HepG2 (cell line): ENCODE results near the gene GPS1. TPM values are rescaled to one million over a fixed set of nuclear protein-coding genes. Genes with fewer than 3 reads are reported as not detected.

Source experiments
- CHCHD3 ChIP-seq: sonication (generic); formaldehyde crosslinking; IDR thresholded peaks from 2 replicates; pipeline ENCODE4 v1.8.0; 2022; ENCODE audit warnings: mild to moderate bottlenecking, missing genetic modification reagents, moderate library complexity
- FOXA3 ChIP-seq: IDR thresholded peaks from 2 replicates; pipeline ENCODE4 v1.6.1; 2016; ENCODE audit warnings: missing genetic modification reagents, missing compliant biosample characterization
- FOXK1 ChIP-seq: sonication (generic); formaldehyde crosslinking; IDR thresholded peaks from 2 replicates; pipeline ENCODE4 v1.4.0; 2020; ENCODE audit warnings: low read depth, missing genetic modification reagents, borderline replicate concordance
- NFRKB ChIP-seq: fragments of 450-650 bp; IDR thresholded peaks from 2 replicates; pipeline ENCODE4 v1.6.1; 2017
- SATB2 ChIP-seq: sonication (generic); formaldehyde crosslinking; IDR thresholded peaks from 2 replicates; pipeline ENCODE4 v1.5.0; 2020; ENCODE audit warnings: missing genetic modification reagents
- TCF12 ChIP-seq, 2 experiments: fragments of 450-650 bp in 1 of 2; sonication (generic) in 1 of 2; formaldehyde crosslinking in 1 of 2; IDR thresholded peaks; 2 replicates each; pipeline versions ENCODE4 v1.6.1 to v1.8.0; 2017 to 2022; ENCODE audit warnings: antibody characterized with exemption in 1 of 2, mild to moderate bottlenecking in 1 of 2, missing genetic modification reagents in 1 of 2, moderate library complexity in 1 of 2
- ZFP82 ChIP-seq: sonication (generic); formaldehyde crosslinking; IDR thresholded peaks from 2 replicates; pipeline ENCODE4 v1.5.1; 2020; ENCODE audit warnings: mild to moderate bottlenecking, missing genetic modification reagents, borderline replicate concordance
- ZMYM2 ChIP-seq: sonication (generic); formaldehyde crosslinking; IDR thresholded peaks from 2 replicates; pipeline ENCODE4 v1.8.0; 2022; ENCODE audit warnings: mild to moderate bottlenecking, missing genetic modification reagents
- ZNF644 ChIP-seq: IDR thresholded peaks from 2 replicates; pipeline ENCODE4 v1.6.1; 2016; ENCODE audit warnings: low read depth
- polyA plus RNA-seq, 8 experiments: library from polyadenylated mRNA; depleted of rRNA in 3 of 8; stranded (reverse) in 7 of 8; unstranded in 1 of 8; fragments of >200 nt; fragmentation: Illumina TruSeq in 4 of 8; extraction: Trizol in 4 of 8; gene quantifications; 2 replicates each; pipeline versions ENCODE4 v1.2.1 to v1.2.3, GENCODE V29; 2011 to 2016; ENCODE audit warnings: low read depth in 4 of 8, missing spikeins in 1 of 8, mixed read lengths in 1 of 8; ENCODE audit not compliant: insufficient read depth in 1 of 8
- total RNA-seq, 5 experiments: library from RNA; depleted of rRNA; stranded (reverse); fragments of >200 nt; fragmentation: Illumina TruSeq; extraction: Trizol; gene quantifications; 2 replicates each; pipeline ENCODE4 v1.2.3, GENCODE V29; 2016; ENCODE audit warnings: low read depth in 1 of 5
- TF ChIP-seq, protein P1 (sequence below): sonication (generic); formaldehyde crosslinking; IDR thresholded peaks from 2 replicates; pipeline ENCODE4 v1.9.0; 2021; ENCODE audit warnings: missing genetic modification reagents, borderline replicate concordance

GPS1 gene
- total and polyA plus RNA-seq, 2 of the 13 experiments (the other 11 are each of a cell fraction or from before 2014, with no cell fraction given) = 124 to 128 TPM

DNA sequence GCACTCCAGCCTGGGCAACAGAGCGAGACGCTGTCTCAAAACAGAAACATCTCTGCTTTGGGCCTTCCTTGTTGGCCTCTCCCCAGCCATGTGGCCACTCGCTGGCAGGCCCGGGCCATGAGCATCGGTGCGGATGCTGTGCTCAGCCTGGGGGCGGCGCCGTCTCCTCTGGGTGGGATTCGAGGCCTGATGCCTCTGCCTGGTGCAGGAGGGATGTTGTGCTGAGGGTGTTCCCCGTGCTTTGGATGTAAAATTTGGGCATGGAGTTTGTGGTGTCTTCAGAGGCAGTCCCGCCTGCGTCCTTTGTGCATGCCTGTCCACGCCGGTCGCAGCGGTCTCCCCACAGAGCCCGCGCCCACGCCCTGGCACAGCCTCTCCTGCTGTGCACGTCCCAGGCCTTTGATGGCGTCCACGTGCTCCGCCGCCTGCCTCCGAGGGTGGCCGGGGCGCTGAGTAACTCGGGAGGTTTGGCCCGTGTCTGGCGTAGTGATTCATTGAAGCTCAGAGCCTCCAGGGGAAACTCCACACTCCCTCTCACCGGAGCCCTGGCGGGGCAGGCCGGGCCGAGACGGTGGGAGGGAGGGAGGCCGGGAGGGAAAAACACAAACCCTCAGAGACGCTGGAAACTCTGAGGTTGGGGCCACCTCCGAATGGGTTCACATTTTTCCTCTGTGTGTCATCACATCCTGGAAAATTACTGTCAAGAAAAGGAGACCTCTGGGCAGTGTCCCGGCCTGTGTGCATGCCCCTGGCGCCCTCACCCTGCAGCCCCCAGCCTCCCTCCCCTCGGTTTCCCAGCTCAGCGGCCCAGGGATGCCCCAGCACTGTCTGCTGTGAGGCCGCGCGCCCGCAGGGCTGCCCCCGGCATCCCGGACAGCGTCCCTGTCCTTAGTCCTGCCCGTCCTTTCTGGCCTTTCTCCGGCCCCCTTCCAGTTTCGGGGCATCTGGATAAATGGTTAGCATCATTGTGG lies 48.0 kb upstream of the GPS1 start (continued):
- no peak for TF ChIP-seq SATB2 (CRISPR knock-in tag)
- no peak for TF ChIP-seq ZNF644 (CRISPR knock-in tag)
- no peak for TF ChIP-seq CHCHD3 (CRISPR knock-in tag)
- no peak for TF ChIP-seq NFRKB
- peak; percentile 11; the same call in 1 of the 2 replicates for TF ChIP-seq FOXK1 (CRISPR knock-in tag)
- peak; percentile 73 for TF ChIP-seq FOXA3 (CRISPR knock-in tag)
- TF ChIP-seq, protein P1, sequence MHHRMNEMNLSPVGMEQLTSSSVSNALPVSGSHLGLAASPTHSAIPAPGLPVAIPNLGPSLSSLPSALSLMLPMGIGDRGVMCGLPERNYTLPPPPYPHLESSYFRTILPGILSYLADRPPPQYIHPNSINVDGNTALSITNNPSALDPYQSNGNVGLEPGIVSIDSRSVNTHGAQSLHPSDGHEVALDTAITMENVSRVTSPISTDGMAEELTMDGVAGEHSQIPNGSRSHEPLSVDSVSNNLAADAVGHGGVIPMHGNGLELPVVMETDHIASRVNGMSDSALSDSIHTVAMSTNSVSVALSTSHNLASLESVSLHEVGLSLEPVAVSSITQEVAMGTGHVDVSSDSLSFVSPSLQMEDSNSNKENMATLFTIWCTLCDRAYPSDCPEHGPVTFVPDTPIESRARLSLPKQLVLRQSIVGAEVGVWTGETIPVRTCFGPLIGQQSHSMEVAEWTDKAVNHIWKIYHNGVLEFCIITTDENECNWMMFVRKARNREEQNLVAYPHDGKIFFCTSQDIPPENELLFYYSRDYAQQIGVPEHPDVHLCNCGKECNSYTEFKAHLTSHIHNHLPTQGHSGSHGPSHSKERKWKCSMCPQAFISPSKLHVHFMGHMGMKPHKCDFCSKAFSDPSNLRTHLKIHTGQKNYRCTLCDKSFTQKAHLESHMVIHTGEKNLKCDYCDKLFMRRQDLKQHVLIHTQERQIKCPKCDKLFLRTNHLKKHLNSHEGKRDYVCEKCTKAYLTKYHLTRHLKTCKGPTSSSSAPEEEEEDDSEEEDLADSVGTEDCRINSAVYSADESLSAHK = no peak
- no peak for TF ChIP-seq ZFP82 (CRISPR knock-in tag)
- peak; percentile 86; the same call in 1 of the 2 replicates for TF ChIP-seq ZMYM2
- no peak for TF ChIP-seq TCF12 (IDR thresholded peaks at IDR 0.05)
- no peak for TF ChIP-seq TCF12 (CRISPR knock-in tag; IDR thresholded peaks at IDR 0.05)
